ENCODE measurements around the gene CDX2.

Gene CDX2

GRCh38 chr13:27979001-27979643 is 10.0 kb upstream of the CDX2 start:
- no peak for DNase-seq (ENCODE audit: low spot score)

- DNase-seq (ENCODE audit: low spot score) = no peak
Observed at GRCh38 chr13:27978301-27978968, 9.3 kb upstream of the CDX2 start.

DNA sequence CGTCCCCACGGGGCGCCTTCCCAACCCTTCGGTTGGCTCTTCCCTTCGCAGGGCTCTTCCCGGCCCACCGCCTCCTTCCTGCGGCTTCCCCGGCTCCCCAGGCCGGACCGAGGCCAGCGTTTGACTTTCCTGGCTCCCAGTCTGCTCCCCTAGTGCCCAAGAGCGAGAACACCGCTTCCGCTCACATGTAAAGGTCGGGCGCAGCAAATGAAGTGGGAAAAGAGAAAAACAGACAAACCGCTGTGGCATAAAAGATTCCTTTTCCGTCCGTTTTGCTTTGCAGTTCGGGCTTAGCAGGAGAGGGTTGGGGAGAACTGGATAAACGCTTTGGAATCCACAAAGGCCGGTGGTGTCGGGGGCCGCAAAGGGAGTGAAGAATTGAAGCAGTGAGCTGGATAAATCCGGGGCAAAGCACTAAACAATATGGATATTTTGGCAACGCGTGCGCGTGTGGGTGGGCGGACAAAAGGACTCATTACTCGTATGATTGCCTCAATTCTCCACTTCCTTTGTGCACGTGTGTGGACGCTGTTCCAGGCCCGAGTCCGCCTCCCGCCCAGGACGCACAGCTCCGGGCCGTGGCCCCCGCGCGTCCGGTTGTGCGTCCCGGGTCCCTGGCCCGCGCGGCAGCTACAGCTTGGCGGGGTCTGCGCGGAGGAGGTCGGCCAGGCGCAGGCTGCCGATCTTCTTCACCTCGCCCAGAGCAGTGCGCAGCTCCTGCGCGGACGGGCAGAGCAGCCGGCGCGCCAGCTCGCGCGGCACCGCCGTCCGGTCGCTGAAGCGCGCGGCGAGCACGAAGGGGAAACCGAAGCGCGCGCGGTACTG is 8.6 kb upstream of the CDX2 start:
- DNase-seq (ENCODE audit: low spot score) = no peak

DNA sequence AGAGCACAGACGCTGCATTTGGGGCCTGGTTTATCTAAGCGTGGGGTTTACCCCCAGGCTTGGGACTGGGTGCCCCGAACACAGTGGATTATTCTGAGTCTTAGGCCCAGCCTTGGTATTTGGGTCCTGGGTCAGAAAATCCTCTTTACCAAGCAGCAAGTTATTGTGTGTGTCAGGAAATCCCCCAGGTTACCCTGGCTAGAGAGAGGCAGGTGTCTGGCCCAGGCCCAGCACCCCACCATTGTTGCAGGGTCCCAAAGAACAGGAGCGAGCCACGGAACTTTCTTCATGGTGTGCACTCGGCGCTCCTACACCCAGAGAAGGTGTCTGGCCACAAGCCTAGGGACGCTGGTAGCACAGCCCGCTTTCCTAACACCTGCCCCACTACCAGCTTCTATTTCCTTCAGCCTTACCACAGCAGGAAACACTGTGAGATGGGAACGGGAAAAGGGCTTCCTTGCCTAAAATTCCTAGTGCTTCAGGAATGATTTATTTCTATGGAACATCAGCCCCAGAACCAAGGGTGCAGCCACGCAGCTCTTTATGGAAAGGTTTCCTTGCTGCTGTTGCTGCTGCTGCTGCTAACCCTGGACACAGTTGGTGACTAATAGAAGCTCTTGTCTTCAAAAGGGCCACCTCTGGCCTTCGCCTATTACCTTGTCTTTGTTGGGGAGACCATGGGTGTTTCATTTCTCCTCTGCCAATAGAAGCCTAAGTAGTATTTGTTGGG is 7.4 kb upstream of the CDX2 start:
- no peak for DNase-seq (ENCODE audit: low spot score)

- DNase-seq (ENCODE audit: low spot score) = no peak
Observed at GRCh38 chr13:27975564-27976361, 6.6 kb upstream of the CDX2 start.

DNA sequence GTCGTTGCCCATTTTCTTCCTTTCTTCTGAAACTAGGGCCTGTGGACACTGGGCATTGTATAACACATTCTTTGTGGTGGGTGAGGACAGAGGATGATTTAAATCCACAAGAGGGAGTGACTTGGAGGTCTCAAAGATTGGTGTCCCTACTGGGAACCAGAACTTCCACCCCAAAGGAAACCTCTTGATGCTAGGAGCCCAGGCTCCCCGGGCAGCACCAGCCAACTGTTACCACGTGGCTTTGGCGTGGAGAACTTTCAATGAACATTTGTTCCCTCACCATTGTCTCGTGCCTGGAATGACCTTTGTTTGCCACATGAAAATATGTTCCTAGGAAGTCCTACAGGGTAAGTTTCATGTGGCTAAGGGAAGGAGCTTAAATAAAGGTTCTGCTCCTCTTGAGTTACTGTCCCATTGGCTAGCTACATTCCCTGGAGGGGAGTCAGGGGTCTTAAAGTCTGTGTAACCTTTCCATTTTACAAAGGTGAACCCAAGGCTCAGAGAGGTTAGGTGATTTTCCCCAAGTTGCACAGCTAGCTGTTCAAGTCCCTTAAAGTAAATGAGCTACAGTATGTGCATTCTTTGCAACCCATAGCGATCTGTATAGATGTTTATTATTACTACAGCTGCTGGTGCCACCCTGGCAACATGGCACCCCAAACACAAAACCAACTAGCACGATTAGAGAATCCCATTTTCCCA is 5.0 kb upstream of the CDX2 start:
- no peak for DNase-seq (ENCODE audit: low spot score)

DNA sequence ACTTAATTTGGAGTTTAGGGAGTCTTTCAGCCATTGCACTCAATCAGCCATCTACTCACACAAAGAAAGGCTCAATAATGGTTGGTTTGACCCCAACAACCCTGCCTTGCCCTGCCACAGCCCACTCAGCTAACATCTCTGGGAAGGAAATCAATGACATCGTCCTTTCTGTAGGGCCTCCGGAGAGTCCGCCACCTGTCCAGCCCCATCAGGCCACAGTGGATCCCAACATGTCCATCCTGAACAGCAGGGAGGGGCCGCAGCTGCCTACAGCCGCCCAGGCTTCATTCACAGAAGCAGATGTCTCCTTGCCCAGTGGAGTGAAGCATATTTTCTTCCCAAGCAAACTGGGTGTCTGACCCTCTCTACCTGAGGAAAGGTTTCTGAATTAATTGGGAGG is 4.2 kb upstream of the CDX2 start:
- DNase-seq (ENCODE audit: low spot score) = no peak

- no peak for DNase-seq (ENCODE audit: low spot score)
Observed at GRCh38 chr13:27972478-27972820, 3.3 kb upstream of the CDX2 start.

- no peak for DNase-seq (ENCODE audit: low spot score)
Observed at GRCh38 chr13:27971776-27972477, 2.8 kb upstream of the CDX2 start.

DNA sequence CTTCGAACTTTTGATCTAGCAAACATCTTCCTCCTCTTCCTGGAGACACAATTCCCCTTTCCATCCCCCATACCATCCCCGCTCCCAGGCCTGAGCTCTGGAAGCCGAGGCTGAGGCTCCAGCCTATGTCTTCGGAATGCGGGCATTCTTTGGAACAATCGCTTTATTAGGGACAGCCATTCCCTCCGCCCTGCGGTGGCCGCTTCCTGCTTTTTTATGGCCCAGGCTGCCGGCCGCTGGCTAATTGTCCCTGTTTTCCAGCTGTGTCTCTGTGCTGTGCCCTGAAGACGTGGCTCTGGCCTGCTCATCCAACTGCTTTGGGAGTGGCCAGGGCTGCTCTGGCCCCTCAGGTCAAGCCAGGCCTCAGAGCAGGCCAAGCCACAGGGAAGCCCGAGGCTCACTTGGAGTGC is 2.1 kb upstream of the CDX2 start:
- DNase-seq (ENCODE audit: low spot score) = no peak

DNA sequence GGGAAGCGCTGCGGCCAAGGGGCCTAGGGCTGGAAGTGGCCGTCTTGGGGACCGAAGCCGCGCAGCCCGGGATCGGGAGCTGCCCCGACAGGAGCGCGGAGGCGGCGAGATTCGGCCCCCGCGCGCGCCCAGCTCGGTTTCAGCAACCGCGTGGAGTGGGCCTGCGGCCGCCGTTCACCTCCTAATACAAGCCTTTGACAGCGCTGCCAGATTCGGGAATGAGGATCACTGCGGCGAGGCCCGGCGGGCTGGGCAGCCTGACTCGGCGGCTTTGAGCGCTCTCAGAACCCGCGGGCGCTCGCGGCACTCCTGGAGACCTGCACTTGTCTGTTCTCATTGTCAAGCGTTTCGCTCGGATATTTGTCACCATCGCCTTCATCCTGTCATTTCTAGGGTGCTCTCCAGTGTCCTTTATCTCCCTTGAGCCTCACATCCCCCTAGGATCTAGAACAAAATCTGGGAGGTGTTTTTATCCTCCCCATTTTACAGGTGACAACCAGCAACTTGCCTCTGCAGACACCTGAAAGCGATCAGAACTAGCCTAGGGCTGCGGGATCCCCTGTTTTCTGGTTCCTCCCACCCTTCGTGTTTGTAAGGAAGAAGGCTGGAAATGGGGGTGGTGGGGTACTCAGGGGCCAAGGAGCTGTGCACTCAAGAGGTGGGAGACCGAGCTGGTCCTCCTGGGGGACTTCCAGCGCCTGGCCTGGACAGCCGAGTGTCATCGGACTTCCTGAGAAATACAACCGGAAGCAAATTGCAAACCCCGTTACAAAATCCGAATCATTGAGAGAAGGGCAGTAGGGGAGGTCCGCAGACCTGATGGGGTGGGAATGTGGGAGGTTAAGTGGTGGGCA is 1.5 kb upstream of the CDX2 start:
- no peak for DNase-seq (ENCODE audit: low spot score)

GRCh38 chr13:27969866-27970229 is 733 bp upstream of the CDX2 start:
- DNase-seq (ENCODE audit: low spot score) = no peak

GRCh38 chr13:27968316-27969081 is 616 bp downstream of the CDX2 start:
- no peak for DNase-seq (ENCODE audit: low spot score)

DNA sequence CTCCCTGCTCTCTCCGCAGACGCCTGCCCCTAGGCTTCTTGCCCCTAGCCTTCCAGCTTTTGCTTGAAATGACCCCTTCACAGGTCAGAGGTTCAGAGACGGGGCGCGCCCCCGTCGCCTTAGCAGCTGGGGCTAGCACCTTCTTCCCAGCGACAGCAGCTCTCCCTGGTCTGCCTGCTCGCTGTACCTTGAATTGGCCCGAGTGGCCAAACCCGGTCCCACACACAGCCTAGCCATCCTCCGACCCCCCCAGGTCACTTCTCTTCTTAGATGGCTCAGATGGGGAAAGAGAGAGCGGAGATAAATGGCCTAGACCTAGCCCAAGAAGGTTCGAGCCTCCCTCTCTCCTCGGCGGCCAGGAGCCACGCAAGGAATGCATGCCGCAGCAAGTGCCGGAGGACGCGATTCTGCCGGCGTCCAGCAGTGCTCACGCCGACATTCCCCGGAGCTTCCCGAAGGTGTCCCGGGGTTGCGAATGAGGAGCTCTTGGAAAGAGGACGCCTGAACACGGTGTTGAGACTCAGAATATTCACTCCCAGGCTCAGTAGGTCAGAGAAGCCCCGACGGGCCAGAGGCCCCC is 1.3 kb downstream of the CDX2 start:
- no peak for DNase-seq (ENCODE audit: low spot score)

- DNase-seq (ENCODE audit: low spot score) = no peak
Observed at GRCh38 chr13:27967203-27967735, 1.8 kb downstream of the CDX2 start.

- DNase-seq (ENCODE audit: low spot score) = no peak
Observed at GRCh38 chr13:27966641-27967202, 2.4 kb downstream of the CDX2 start.

DNA sequence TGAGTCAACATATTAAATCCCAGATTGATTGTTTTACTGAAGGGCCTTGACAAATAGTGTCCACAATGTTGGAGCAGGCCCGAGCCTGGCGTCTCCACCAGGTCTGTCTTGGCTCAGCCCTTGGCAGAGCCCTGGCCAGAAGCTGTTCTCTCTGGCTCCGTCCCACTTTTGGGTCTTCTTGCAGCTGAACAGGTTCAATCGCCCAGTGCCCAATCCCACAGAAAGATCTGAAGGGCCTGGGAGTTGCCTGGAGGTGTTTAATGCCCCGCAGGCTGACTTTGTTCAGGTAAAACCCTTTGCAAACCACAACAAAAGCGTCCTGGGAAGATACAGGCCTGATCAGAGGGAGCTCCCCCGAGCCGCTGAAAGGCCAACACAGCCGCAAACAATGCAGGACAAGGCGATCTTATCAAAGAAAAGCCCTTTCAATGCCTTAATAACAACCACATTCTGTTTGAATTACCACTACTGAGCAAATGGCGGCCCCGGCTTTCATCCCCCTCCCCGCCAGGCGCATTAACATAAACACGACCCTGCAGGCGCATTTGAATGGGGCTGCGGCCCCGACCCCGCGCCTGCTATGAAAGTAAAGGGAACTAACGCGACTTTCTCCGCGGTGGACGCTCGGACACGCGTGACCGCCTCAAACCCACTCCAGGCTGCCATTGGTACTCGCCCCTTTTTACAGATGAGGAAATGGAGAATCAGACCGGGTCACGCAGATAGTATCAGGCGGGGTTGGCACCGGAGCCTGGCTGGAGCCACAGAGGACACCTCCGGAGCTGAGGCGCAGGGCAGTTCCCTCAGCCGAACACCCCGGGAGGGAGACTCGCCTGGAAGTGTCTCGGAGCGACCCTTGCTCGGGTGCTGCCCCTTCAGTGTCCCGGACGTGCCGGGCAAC is 3.1 kb downstream of the CDX2 start:
- DNase-seq (ENCODE audit: low spot score) = no peak
